Measurements from ENCODE around the gene KDF1.

KDF1 gene

DNA sequence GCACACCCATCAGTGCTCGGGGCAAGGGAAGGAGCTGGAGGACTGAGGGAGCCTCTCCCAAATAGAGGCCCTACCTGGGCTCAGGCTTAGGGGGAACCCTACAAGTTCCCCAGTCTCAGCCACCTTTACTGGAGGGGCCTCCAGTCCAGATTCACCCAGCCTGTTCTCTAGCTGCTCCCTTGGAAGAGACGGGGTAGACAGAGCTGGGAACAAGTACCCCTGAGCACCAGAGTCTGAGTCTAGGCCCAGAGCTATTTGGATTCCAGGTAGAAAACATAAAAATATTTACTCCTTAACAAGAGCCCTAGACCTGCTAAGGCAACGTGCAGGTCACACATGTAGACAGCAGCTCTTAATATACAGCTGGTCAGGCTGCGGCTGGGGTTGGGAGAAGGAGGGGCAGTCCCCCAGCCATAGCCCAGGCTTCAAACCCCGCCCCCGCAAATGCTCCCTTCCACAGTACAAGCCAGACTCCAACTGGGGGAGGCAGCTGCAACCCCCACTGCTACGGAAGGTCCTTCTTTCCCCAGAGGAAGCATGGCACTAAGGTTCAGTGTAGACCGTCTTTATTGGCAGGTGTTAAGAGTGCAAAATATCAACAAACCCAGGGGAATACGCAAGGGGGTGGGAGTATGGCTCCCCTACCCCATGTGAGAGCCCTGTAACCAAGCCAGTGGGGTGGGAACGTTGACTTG, 44.4 kb upstream of the KDF1 start:
- Histone ChIP-seq H3K9me3 (ENCODE audit: insufficient read depth, low read length, severe bottlenecking) (no peaks in the 10 kb centered on the region), H3K4me2 (ENCODE audit: insufficient read depth, low read length) (no peak overlapping the region), H3K79me2 (ENCODE audit: insufficient read depth, low read length) (no peaks in the 10 kb centered on the region), H2AFZ (ENCODE audit: low read depth, low read length) (no peak overlapping the region), H3K27me3 (ENCODE audit: insufficient read depth, low read length, poor library complexity) (peaks cover 3% of the 10 kb centered on the region), H3K27ac (ENCODE audit: low read length) (no peak overlapping the region), H3K4me3 (ENCODE audit: low read depth in 1 of 2, low read length in 2 of 2) (no peak overlapping the region), H3K4me1 (ENCODE audit: insufficient read depth, low read length) (no peaks in the 10 kb centered on the region), H3K9ac (ENCODE audit: low read depth, low read length) (no peak overlapping the region), H3K36me3 (ENCODE audit: insufficient read depth, low read length) (no peaks in the 10 kb centered on the region), H4K20me1 (ENCODE audit: insufficient read depth, low read length) (no peaks in the 10 kb centered on the region; the same call in 1 of the 2 replicates)
- ATAC-seq (ENCODE audit: insufficient read depth, low read depth) (no peak), DNase-seq (no peak)
- TF ChIP-seq, protein P1, sequence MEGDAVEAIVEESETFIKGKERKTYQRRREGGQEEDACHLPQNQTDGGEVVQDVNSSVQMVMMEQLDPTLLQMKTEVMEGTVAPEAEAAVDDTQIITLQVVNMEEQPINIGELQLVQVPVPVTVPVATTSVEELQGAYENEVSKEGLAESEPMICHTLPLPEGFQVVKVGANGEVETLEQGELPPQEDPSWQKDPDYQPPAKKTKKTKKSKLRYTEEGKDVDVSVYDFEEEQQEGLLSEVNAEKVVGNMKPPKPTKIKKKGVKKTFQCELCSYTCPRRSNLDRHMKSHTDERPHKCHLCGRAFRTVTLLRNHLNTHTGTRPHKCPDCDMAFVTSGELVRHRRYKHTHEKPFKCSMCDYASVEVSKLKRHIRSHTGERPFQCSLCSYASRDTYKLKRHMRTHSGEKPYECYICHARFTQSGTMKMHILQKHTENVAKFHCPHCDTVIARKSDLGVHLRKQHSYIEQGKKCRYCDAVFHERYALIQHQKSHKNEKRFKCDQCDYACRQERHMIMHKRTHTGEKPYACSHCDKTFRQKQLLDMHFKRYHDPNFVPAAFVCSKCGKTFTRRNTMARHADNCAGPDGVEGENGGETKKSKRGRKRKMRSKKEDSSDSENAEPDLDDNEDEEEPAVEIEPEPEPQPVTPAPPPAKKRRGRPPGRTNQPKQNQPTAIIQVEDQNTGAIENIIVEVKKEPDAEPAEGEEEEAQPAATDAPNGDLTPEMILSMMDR (IDR thresholded peaks at IDR 0.05; ENCODE audit: borderline replicate concordance, extremely low read depth, low read length, poor library complexity, severe bottlenecking): no peak
- no peak for TF ChIP-seq EZH2 (IDR thresholded peaks at IDR 0.05; ENCODE audit: borderline replicate concordance, low read depth, low read length, severe bottlenecking)

GRCh38 chr1:27003745-27004470, 43.6 kb upstream of the KDF1 start:
- Histone ChIP-seq H3K79me2 (ENCODE audit: insufficient read depth, low read length) (no peaks in the 10 kb centered on the region), H4K20me1 (ENCODE audit: insufficient read depth, low read length) (no peaks in the 10 kb centered on the region; the same call in 1 of the 2 replicates), H2AFZ (ENCODE audit: low read depth, low read length) (no peak overlapping the region), H3K9ac (ENCODE audit: low read depth, low read length) (no peak overlapping the region), H3K4me3 (ENCODE audit: low read depth in 1 of 2, low read length in 2 of 2) (no peak overlapping the region), H3K36me3 (ENCODE audit: insufficient read depth, low read length) (no peaks in the 10 kb centered on the region), H3K9me3 (ENCODE audit: insufficient read depth, low read length, severe bottlenecking) (no peaks in the 10 kb centered on the region), H3K27me3 (ENCODE audit: insufficient read depth, low read length, poor library complexity) (peaks cover 3% of the 10 kb centered on the region), H3K4me2 (ENCODE audit: insufficient read depth, low read length) (no peak overlapping the region), H3K4me1 (ENCODE audit: insufficient read depth, low read length) (no peaks in the 10 kb centered on the region), H3K27ac (ENCODE audit: low read length) (no peak overlapping the region)
- TF ChIP-seq, protein P1 (IDR thresholded peaks at IDR 0.05; ENCODE audit: borderline replicate concordance, extremely low read depth, low read length, poor library complexity, severe bottlenecking): no peak
- TF ChIP-seq EZH2 (IDR thresholded peaks at IDR 0.05; ENCODE audit: borderline replicate concordance, low read depth, low read length, severe bottlenecking): no peak
- ATAC-seq (ENCODE audit: insufficient read depth, low read depth): no peak
- no peak for DNase-seq

DNA sequence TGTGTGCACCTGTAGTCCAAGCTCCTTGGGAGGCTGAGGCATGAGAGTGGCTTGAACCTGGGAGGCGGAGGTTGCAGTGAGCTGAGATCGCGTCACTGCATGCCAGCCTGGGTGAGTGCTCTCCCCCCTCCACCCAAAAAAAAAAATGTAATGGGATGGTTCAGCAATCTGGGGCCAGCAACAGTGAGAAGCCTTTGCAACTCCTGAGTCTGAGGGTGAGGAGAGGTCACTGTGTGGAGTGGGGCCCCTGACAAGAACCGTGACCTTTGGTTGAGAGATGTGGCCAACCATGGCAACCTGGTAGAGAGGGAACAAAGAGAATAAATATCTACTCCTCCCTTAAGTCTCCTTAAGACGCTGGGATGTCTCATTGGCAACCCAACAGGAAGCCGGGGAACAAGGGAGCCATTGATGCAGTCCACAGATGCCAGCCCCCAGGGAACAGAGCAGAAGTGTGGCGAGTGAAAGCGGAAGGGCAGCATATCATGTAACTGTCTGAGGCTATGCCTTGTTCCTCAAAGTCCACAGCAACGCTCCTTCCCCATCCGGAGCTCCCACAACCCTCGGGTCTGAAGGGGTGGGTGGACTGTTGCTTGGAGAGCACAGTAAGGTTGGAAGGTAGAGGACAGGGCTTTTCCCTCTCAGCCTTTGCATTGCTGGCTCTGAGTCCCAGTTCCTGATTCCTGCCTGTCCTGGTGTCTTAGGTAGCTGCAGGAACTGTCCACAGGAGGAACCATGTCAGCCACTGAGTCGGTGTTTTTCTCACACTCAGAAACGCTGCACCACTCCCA, 41.5 kb upstream of the KDF1 start:
- TF ChIP-seq, protein P1 (IDR thresholded peaks at IDR 0.05; ENCODE audit: borderline replicate concordance, extremely low read depth, low read length, poor library complexity, severe bottlenecking): no peak
- TF ChIP-seq EZH2 (IDR thresholded peaks at IDR 0.05; ENCODE audit: borderline replicate concordance, low read depth, low read length, severe bottlenecking): no peak
- Histone ChIP-seq H3K9me3 (ENCODE audit: insufficient read depth, low read length, severe bottlenecking) (no peaks in the 10 kb centered on the region), H3K9ac (ENCODE audit: low read depth, low read length) (no peak overlapping the region), H2AFZ (ENCODE audit: low read depth, low read length) (no peak overlapping the region), H3K4me2 (ENCODE audit: insufficient read depth, low read length) (no peak overlapping the region), H3K27ac (ENCODE audit: low read length) (no peak overlapping the region), H3K4me1 (ENCODE audit: insufficient read depth, low read length) (peaks cover 8% of the 10 kb centered on the region), H3K4me3 (ENCODE audit: low read depth in 1 of 2, low read length in 2 of 2) (no peak overlapping the region), H4K20me1 (ENCODE audit: insufficient read depth, low read length) (no peaks in the 10 kb centered on the region; the same call in 1 of the 2 replicates), H3K27me3 (ENCODE audit: insufficient read depth, low read length, poor library complexity) (peaks cover 3% of the 10 kb centered on the region), H3K79me2 (ENCODE audit: insufficient read depth, low read length) (no peaks in the 10 kb centered on the region), H3K36me3 (ENCODE audit: insufficient read depth, low read length) (no peaks in the 10 kb centered on the region)
- DNase-seq (no peak), ATAC-seq (ENCODE audit: insufficient read depth, low read depth) (no peak)

Measured in DND-41 (cell line).